Keratinocyte (primary cell): ENCODE data around the gene C1QTNF5.

Experiments
- EZH2 ChIP-seq: IDR thresholded peaks from one replicate; pipeline ENCODE4 v1.6.1; 2012; ENCODE audit warnings: inconsistent platforms, mild to moderate bottlenecking, low read length, moderate library complexity
- TF ChIP-seq, protein P1 (sequence below), 3 experiments: IDR thresholded peaks in 1 of 3; conservative IDR thresholded peaks in 1 of 3; optimal IDR thresholded peaks in 1 of 3; 2 replicates in 2 of 3; 3 replicates in 1 of 3; pipeline versions ENCODE3 to v1.5.1; 2011; ENCODE audit warnings: low read length in 3 of 3, mild to moderate bottlenecking in 3 of 3, moderate library complexity in 2 of 3, control low read depth in 1 of 3, inconsistent platforms in 1 of 3; ENCODE audit not compliant: insufficient read depth in 2 of 3; ENCODE audit errors: extremely low read depth in 1 of 3

DNA sequence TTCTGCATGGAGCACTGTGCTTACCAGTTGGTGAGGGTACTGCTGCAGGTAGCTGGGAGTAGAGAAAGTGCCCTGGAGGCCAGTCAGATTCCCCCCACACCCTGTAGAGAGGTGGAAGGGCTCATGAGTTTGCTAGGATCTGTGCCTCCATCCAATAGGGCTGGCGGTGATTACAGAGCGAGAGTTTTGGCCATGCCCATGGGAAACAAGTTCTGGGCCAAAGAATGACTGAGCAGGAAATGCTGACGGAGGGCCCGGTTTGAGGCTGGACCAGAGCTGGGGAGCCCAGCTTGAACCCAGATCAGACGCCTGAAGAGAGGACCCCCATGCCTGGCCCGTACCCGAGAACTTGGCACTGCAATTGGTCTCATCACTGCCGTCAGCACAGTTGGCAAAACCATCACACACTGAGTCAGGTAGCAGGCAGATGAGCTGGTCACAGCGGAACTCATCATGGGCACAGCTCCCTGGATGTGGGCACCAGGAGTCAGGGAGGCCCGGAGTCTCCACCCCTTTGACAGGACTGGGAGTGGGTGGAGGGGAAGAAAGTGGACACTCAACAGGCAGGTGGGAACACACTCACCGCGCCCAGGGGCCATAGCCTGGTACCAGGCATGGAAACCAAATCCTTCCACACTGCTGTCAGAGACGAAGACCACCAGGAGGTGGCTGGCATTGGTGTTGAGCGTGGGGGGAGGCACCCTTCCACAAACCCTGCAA, 3.8 kb upstream of the C1QTNF5 start:
- TF ChIP-seq EZH2: no peak
- TF ChIP-seq, protein P1, sequence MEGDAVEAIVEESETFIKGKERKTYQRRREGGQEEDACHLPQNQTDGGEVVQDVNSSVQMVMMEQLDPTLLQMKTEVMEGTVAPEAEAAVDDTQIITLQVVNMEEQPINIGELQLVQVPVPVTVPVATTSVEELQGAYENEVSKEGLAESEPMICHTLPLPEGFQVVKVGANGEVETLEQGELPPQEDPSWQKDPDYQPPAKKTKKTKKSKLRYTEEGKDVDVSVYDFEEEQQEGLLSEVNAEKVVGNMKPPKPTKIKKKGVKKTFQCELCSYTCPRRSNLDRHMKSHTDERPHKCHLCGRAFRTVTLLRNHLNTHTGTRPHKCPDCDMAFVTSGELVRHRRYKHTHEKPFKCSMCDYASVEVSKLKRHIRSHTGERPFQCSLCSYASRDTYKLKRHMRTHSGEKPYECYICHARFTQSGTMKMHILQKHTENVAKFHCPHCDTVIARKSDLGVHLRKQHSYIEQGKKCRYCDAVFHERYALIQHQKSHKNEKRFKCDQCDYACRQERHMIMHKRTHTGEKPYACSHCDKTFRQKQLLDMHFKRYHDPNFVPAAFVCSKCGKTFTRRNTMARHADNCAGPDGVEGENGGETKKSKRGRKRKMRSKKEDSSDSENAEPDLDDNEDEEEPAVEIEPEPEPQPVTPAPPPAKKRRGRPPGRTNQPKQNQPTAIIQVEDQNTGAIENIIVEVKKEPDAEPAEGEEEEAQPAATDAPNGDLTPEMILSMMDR (optimal IDR thresholded peaks at IDR 0.05 in 1 of 3, IDR thresholded peaks at IDR 0.05 in 1 of 3, conservative IDR thresholded peaks at IDR 0.05 in 1 of 3; ENCODE audit: extremely low read depth in 1 of 3, insufficient read depth in 2 of 3, low read length in 3 of 3): no peak
